NCI-H146 (cell line): ENCODE results near the gene ADAMTS17.

Experiments
- DNase-seq: peaks from one replicate; lab custom pipeline; 2025; lab: John Stamatoyannopoulos, UW

The ADAMTS17 gene

GRCh38 chr15:100248236-100248635 is 93.5 kb downstream of the ADAMTS17 start:
- no peak for DNase-seq

GRCh38 chr15:100247228-100248225 is 94.2 kb downstream of the ADAMTS17 start:
- DNase-seq = no peak

- no peak for DNase-seq
Measured at GRCh38 chr15:100245855-100246254, 95.9 kb downstream of the ADAMTS17 start.

- no peak for DNase-seq
Measured at GRCh38 chr15:100245487-100245820, 96.3 kb downstream of the ADAMTS17 start.

- DNase-seq = no peak
Measured at GRCh38 chr15:100244796-100245486, 96.8 kb downstream of the ADAMTS17 start.

- DNase-seq = no peak
Measured at GRCh38 chr15:100242989-100243388, 98.8 kb downstream of the ADAMTS17 start.

GRCh38 chr15:100241572-100242482 is 99.9 kb downstream of the ADAMTS17 start:
- DNase-seq = no peak

GRCh38 chr15:100236981-100237720 is 104.6 kb downstream of the ADAMTS17 start:
- DNase-seq = no peak

- DNase-seq = no peak
Measured at GRCh38 chr15:100235030-100235617, 106.7 kb downstream of the ADAMTS17 start.

- no peak for DNase-seq
Measured at GRCh38 chr15:100234158-100235029, 107.4 kb downstream of the ADAMTS17 start.

GRCh38 chr15:100230784-100231183 is 111.0 kb downstream of the ADAMTS17 start:
- DNase-seq = no peak

GRCh38 chr15:100229181-100230163 is 112.3 kb downstream of the ADAMTS17 start:
- no peak for DNase-seq

GRCh38 chr15:100227781-100228180 is 114.0 kb downstream of the ADAMTS17 start:
- DNase-seq = no peak

GRCh38 chr15:100226107-100226506 is 115.7 kb downstream of the ADAMTS17 start:
- DNase-seq = no peak

GRCh38 chr15:100224206-100225185 is 117.3 kb downstream of the ADAMTS17 start:
- DNase-seq = no peak

GRCh38 chr15:100222349-100222715 is 119.4 kb downstream of the ADAMTS17 start:
- no peak for DNase-seq
